ENCODE data around the gene ZNRF4. TPM values are rescaled to one million over a fixed set of nuclear protein-coding genes. Genes with fewer than 3 reads are reported as not detected.

Gene ZNRF4
- total and polyA plus RNA-seq, 9 of the 15 experiments (the other 6 are each of a cell fraction or from before 2014, with no cell fraction given) = not detected

DNA sequence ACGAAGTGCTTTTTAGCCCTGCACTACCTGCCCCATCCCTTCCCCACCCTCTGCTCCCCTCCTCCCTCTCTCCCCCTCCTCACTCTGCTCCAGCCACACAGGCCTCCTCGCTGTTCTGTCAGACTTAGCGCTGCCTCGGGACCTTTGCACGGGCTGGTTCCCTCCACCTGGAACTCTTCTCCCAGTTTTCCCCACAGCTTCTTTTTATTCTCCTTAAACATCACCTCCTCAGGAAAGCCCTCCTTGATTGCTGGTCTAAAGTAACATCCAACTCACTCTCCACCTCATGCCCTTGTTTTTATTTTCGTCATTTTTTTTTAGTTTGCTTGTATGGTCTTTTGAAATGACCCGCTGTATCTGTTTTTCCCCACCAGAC, 19.6 kb upstream of the ZNRF4 start (continued):
- TF ChIP-seq, protein P1, sequence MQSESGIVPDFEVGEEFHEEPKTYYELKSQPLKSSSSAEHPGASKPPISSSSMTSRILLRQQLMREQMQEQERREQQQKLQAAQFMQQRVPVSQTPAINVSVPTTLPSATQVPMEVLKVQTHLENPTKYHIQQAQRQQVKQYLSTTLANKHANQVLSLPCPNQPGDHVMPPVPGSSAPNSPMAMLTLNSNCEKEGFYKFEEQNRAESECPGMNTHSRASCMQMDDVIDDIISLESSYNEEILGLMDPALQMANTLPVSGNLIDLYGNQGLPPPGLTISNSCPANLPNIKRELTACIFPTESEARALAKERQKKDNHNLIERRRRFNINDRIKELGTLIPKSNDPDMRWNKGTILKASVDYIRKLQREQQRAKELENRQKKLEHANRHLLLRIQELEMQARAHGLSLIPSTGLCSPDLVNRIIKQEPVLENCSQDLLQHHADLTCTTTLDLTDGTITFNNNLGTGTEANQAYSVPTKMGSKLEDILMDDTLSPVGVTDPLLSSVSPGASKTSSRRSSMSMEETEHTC (IDR thresholded peaks at IDR 0.05) = no peak
- no peak for TF ChIP-seq HOXB6 (CRISPR knock-in tag; IDR thresholded peaks at IDR 0.05; ENCODE audit: borderline replicate concordance)

DNA sequence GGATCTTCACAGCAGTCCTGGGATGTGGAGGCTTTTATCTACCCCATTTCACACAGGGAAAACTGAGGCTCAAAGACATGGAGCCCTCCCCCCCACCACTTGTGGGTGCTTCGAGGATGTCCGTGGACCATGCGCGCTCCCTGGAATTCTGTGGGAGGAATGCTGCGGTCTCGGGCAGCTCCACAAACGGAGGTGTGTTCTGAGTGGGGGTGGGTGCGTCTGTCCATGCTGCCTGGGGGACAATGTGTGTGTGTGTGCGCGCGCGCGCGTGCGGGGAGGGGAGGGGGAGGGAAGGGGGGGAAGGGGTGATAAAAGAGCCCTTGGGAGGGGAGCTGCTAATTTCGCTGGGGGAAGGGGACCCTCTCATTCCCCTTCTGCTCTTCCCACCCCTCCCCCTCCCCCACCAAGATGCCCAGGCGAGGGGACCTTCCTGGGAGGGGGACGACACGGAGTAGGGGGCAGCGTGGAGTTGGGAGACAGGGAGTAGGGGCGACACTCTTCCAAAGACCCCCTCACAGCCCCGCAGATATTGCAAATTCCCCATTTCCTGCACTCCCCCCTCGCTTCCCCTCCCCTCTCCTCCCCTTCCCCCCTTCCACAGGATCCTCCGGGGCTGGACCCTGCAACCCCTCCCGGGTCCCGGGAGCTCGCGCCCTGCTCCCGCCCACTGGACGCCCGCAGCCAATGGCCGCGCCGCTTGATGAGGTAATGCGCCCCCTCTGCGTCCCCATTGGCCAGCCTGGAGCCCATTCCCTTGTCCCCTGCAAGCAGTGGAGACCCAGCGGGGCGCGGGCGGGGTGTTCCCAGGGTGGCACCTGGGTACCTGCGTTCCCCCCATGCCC, 18.9 kb upstream of the ZNRF4 start:
- intact Hi-C loops (cut with micrococcal nuclease) (no loop called here), in situ Hi-C loops (cut with MboI) (no loop called here)
- no peak overlapping the region for H3K4me2 ChIP-seq (ENCODE audit: insufficient read depth, low read length)
- ChIA-PET CTCF (ENCODE audit: low intra/inter-chr PET ratio) (no interaction called here), POLR2A (no interaction called here)
- no peaks in the 10 kb centered on the region; the same call in 1 of the 2 replicates for H4K20me1 ChIP-seq (replicated peaks; ENCODE audit: control insufficient read depth, insufficient read depth, low read length)
- H2AFZ ChIP-seq (ENCODE audit: low read depth, low read length) = peak overlapping the region; percentile 67; the same call in 1 of the 2 replicates
- no TSS peak for BruUV-seq (replicated peaks)
- peaks cover 0 to 4% of the 10 kb centered on the region in 2 experiments; a peak in 1 of 5 replicates for H3K27me3 ChIP-seq (ENCODE audit: control insufficient read depth in 2 of 2, insufficient read depth in 2 of 2, low read length in 2 of 2)
- H3K79me2 ChIP-seq (ENCODE audit: control insufficient read depth, insufficient read depth, low read length) = no peaks in the 10 kb centered on the region
- peaks cover 23 to 29% of the 10 kb centered on the region in 2 experiments for H3K4me1 ChIP-seq (replicated peaks in 1 of 2; ENCODE audit: control insufficient read depth in 2 of 2, insufficient read depth in 2 of 2, low read length in 2 of 2)
- H3K9me1 ChIP-seq (ENCODE audit: control insufficient read depth, insufficient read depth, low read length) = peaks cover 4% of the 10 kb centered on the region
- ATAC-seq = peak; percentile 90
- DNase-seq (ENCODE audit: extremely low read depth in 1 of 4, low spot score in 3 of 4) = peak; percentile 67 to 99 (median 98)
- H3K9ac ChIP-seq (ENCODE audit: insufficient read depth in 1 of 2, low read depth in 2 of 2, low read length in 2 of 2) = peak overlapping the region in 1 of 2 experiments; percentile 75; a peak in 2 of 4 replicates
- no peaks in the 10 kb centered on the region for H3K36me3 ChIP-seq (ENCODE audit: control insufficient read depth, insufficient read depth, low read length)
- no peaks in the 10 kb centered on the region for H3K9me3 ChIP-seq (replicated peaks; ENCODE audit: control insufficient read depth, insufficient read depth, low read depth, low read length)
- peak overlapping the region; percentile 21; the same call in 1 of the 2 replicates for H3K4me3 ChIP-seq
- FAIRE-seq = no peak
- 27% methylated on average over 14 of the region's 41 CpGs for WGBS (ENCODE audit: insufficient coverage, low coverage, missing lambda C conversion rate)
- H3K27ac ChIP-seq (ENCODE audit: extremely low read depth, low read depth, low read length) = peak overlapping the region; percentile 81; the same call in 1 of the 3 replicates
- TF ChIP-seq PCBP1 (IDR thresholded peaks at IDR 0.05; ENCODE audit: low read depth, low read length, poor library complexity, severe bottlenecking) (peak; percentile 89), NRF1 (conservative IDR thresholded peaks at IDR 0.05 in 1 of 2, IDR thresholded peaks at IDR 0.05 in 1 of 2) (peak in 1 of 2 experiments; percentile 26; a peak in 1 of 4 replicates), ZNF561 (CRISPR knock-in tag; conservative IDR thresholded peaks at IDR 0.05) (no peak), ATF7 (IDR thresholded peaks at IDR 0.05) (peak; percentile 97), JUND (IDR thresholded peaks at IDR 0.05; ENCODE audit: borderline replicate concordance, low read depth, low read length) (peak; percentile 68), JUND (tag; IDR thresholded peaks at IDR 0.05; ENCODE audit: borderline replicate concordance, low read depth, low read length) (no peak; the same call in 2 of the 3 replicates), TAF1 (IDR thresholded peaks at IDR 0.05; ENCODE audit: control insufficient read depth, extremely low read depth, insufficient read depth, low read length, severe bottlenecking) (no peak), ZBTB7A (IDR thresholded peaks at IDR 0.05; ENCODE audit: borderline replicate concordance, control insufficient read depth, low read depth, low read length) (peak; percentile 80), SP2 (IDR thresholded peaks at IDR 0.05; ENCODE audit: extremely low read depth, low read depth, low read length, poor library complexity, severe bottlenecking) (peak; percentile 73), NEUROD1 (IDR thresholded peaks at IDR 0.05; ENCODE audit: borderline replicate concordance, low read depth, low read length, partially characterized antibody) (peak; percentile 65), MBD2 (IDR thresholded peaks at IDR 0.05; ENCODE audit: borderline replicate concordance, low read depth) (peak; percentile 46; the same call in 1 of the 2 replicates), NFE2L1 (tag; IDR thresholded peaks at IDR 0.05; ENCODE audit: borderline replicate concordance, low read depth) (no peak), RBM25 (IDR thresholded peaks at IDR 0.05; ENCODE audit: low read depth, low read length, severe bottlenecking) (peak; percentile 97)
- TF ChIP-seq, protein P2, sequence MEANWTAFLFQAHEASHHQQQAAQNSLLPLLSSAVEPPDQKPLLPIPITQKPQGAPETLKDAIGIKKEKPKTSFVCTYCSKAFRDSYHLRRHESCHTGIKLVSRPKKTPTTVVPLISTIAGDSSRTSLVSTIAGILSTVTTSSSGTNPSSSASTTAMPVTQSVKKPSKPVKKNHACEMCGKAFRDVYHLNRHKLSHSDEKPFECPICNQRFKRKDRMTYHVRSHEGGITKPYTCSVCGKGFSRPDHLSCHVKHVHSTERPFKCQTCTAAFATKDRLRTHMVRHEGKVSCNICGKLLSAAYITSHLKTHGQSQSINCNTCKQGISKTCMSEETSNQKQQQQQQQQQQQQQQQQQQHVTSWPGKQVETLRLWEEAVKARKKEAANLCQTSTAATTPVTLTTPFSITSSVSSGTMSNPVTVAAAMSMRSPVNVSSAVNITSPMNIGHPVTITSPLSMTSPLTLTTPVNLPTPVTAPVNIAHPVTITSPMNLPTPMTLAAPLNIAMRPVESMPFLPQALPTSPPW (CRISPR knock-in tag; IDR thresholded peaks at IDR 0.05) = 0 out of 2 replicates have a peak, but pooled peaks have one; percentile 13
